GM19351 (cell line): ENCODE measurements around the gene LRMDA.

Source experiments
- ATAC-seq: cut with Tn5 transposase; IDR thresholded peaks from one replicate; pipeline ENCODE4 v1.9.1; 2021; ENCODE audit warnings: mild to moderate bottlenecking, moderate library complexity; ENCODE audit not compliant: unreplicated experiment

Gene LRMDA

DNA sequence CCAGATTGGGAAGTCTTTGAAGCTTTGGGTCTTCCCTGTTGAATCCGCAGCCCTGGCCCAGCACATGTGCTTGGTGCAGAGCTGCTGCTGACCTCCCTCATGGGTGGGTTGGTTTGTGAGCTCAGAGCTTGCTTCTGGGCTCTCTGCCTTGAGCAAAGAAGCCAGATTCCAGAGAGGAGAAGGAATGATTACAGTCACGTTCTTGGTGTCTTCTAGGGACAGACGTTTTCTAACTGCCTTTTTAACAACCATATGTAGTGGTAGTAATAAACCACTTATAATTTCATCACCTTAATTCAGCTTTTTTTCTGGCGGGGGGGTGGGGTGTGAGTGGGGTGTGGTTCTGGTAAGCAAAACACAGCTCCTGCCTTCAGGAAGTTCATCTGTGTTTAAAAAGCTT is 39.5 kb downstream of the LRMDA start:
- no peak for ATAC-seq

DNA sequence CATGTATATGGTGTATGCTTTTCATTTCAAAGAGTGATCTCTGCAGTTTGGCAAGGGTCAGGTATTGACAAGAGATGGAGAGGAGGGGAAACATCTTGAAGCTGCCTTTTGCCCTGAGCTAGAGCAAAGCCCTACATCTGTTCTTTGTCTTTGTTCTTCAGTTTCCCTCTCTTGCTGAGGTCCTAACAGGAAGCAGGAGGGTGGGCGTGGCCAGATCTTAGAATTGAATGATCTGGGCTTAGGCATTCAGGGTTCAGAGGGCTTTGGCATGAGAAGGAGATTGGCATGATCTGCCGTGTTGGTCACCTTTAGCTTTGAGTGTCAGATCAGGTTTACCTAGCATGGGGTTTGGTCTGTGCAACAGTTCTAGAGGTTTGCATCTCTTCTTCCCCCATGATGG is 41.3 kb downstream of the LRMDA start:
- no peak for ATAC-seq

DNA sequence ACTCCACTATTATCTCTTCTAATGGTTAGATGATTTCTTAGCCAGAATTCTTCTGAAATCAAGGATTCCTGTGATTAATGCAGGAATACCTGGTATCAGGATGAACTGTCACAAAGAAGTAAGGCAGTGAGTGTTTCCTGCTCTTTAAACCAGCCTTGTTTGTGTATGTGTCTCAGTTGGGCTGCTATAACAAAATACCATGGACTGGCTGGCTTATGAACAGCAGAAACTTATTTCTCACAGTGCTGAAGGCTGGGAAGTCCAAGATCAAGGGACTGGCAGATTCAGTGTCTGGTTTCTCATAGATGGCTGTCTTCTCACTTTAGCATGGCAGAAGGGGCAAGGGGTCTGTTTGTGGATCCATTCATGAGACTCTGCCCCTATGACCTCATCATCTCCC is 42.7 kb downstream of the LRMDA start:
- ATAC-seq: no peak

DNA sequence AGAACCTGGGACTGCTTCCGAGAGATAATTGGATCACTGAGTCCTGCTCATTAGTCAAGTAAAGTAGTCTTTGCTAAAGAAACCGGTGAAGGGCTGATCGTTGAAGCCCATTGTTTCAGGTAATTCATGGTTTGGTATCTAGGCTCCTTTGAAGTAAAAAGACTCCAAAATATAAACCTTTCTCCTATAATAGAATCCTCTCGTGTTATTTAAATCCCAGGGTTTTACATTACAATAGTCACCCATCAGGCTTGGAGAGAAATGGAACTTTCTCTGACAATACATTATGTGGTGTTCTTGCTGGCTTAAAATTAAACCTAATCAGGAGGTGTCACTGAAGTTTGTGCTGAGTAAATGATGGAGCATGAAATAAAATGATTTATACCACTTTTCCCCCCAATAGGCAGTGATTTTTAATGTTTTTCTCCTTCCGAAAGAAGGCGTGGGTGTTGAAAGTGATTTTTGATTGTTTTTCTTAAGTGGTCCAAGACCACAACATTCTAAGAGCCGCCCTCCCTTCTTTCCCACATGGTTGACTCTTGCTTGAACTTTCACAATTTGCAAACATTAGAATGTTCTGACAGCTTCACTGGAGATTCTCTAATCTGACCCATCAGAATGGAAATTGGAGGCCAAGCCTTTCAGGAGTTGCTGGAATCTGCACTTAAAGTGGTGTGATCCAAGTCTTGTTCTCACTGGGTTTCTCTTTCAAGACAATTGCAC is 44.2 kb downstream of the LRMDA start:
- no peak for ATAC-seq

DNA sequence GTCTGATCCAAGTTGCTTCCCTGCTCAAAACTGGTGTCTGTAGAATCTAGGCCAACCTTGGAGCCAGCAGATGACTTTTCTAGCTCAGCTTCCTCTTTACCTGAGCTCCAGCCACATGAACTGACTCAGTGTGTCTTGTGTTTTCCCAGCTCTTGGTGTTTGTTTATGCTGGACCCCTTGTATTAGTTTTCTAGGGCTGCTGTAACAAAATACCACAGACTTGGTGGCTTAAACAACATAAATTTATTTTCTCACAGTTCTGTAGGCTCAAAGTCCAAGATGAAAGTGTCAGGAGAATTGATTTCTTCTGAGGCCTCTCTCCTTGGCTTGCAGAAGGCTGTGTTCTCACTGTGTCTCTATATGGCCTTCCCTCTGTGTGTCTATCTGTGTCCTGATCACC is 45.1 kb downstream of the LRMDA start:
- no peak for ATAC-seq

DNA sequence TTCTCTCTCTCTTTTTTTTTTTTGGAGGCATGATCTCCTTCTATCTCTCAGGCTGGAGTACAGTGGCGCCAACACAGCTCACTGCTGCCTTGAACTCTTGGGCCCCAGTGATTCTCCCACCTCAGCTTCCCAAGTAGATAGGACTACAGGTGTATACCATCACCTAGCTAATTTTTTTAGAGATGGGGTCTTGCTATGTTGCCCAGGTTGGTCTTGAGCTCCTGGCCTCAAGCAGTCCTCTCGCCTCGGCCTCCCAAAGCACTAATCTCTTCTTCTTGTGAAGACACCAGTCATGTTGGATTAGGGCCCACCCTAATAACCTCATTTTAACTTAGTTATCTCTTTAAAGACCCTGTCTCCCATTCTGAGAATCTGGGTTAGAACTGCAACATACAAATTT is 45.6 kb downstream of the LRMDA start:
- ATAC-seq: no peak

DNA sequence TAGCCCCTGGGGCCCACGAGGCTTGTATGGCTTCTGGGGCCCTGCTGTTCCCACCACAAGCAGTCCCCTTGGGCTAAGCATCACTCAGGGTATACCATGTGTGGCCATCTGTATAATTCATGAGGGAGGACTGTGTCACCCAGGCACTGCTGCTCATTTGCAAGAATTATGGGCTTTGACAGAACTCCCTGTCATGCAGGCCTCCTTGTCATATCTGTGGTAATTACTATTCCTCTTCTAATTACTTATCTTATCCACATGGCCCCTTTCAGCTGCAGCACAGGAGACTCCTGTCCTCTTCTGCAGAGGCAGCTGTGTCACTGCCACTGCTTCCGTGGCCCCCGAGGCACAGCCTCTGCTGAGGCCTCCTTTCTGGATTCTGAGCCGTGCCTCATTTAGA is 46.3 kb downstream of the LRMDA start:
- no peak for ATAC-seq

DNA sequence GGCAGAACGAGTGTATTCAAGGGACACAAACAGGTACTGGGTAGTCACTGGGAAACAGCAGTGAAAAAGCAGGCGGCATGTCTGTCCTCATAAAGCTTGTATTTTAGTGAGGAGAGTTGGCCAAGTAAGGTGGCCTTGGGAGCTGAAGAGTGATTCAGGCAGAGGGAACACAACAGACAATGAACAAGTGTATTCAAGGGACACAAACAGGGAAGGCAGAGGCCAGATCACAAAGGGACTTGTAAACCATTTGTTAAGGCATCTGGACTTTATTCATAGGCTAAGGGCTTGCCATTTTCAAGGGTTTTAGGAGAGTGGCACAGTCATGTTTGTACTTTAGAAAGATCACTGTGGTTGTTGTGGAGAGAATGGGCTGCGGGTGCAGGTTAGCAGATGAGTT is 49.0 kb downstream of the LRMDA start:
- ATAC-seq: no peak

DNA sequence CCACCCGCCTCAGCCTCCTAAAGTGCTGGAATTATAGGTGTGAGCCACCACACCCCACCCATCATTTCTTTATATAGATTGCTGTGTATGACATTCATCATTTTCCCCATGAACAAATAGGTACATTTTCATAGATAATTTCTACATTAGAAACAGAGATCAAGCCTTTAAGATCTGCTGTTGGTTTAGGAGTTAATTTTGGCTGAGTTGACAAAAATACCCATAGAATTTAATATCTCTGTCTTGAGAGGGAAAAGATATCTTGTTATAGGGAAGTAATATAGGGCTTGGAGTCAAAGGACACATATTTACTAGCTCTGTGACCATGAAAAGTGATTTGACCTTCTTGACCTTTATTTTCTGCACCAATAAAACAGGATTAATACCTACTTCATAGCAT is 51.8 kb downstream of the LRMDA start:
- ATAC-seq: no peak

DNA sequence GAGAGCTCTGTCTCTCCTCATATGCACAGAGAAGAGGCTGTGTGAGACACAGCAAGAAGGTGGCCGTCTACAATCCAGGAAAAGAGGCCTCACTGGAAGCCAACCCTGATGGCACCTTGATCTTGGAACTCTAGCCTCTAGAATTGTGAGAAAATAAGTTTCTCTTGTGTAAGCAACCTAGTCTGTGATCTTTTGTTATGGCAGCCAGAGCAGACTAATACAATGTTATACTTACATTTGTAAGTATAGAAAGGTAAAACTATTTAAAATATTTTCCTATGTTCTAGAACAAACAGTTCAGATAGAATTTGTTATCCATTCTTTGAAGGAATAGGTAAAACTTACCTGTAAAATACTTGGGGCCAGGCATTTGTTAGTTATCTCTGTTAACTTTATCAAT is 53.3 kb downstream of the LRMDA start:
- ATAC-seq: no peak

DNA sequence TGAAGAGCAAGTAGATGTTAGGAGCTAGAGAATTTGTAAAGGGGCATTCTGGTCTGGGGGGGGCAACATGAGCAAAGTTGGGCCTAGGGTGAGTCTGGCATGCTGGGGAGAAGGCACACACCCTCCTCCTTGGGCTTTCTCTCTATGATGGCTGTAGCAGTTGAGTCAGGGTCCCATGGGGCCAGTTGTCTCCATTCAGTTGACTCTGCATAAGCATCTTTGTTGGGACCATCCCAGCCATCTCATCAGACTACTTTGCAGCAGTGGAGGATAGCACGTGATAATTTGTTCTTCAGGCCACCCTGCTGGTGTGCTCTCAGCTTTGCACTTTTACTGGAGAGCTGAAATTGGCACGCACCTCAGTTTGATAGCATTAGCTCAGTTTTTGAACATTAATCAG is 55.2 kb downstream of the LRMDA start:
- ATAC-seq: no peak

DNA sequence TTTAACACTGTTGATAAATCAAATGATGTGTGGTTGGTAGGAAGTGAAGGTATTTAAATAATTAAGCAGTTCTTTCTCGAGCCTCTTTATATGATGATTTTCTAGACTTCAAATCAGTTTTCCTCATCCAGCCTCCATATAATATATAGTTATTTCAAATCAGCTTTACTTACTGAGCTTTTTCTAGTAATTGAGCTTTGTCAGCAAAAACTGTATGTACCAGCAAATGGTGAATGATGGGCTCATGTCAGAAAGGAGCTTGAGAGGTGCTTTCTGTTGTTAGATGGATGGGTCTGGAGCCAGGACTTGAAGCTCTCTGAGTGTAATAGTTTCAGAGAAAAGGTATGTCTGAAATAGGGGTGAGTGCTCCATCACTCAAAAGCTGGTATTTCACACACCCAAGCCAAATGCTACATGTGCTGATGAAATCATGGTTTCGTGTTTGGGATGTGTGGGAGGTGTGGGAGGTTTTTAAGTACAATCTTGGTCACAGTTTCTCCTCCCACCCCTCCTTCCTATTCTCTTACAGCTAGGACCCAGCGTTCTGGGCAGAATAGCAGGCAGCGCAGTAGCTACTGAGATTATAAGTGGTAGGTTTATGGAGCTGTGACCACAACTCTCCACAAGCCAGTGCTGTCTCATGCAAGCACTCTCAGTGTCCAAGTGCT is 55.8 kb downstream of the LRMDA start:
- ATAC-seq: peak; percentile 73

DNA sequence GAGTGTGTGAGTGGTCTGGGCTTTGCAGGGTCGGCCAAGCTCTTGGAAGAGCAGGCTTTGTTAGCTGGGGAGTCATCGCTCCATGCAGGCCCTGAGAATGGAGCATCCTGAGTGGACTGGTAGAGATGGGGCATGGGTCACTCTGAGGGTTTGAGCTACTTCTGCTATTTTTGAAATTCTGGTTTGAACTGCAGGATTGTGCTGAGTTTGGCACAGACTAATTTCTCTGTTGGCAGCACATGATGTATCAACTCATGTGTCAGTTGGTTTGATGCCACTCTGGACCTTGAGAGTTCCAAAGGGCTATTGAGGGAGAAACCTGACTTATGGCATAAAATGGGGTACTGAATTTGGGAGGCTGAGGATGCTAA is 56.3 kb downstream of the LRMDA start:
- peak; percentile 18 for ATAC-seq

DNA sequence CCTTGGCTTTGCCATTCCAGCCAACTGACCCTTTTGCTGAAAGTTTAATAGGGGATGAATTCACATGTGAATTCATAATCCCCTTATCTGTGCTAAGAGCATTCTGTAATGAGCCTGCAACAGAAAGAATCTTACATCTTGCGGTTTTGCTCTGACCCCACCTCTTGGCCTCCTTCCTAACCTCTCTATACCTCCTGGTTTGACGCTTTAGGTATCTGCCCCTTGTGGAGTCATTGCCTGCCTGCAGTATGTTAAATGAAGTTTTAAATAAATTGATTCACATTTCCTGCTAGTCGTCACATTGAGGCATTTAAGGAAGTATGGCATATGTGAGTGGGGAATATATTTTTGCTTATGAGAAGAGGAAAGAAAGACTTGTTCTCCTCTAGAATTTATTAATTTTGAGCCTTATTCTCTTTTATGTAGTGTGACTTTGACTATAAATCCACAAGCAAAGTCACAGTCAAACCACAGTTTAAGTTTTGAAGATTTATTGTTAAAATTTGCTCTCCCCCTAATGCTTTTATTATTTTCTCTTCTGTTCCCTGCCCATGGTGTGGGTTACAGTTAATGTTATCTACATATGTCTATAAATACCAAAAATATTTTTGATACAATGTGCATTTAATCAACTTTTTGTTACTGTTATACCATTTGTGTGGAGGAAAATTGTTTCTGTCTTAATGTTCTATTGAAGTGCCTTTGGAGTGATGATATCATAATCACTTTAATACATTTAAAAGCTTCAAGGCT is 60.9 kb downstream of the LRMDA start:
- no peak for ATAC-seq

DNA sequence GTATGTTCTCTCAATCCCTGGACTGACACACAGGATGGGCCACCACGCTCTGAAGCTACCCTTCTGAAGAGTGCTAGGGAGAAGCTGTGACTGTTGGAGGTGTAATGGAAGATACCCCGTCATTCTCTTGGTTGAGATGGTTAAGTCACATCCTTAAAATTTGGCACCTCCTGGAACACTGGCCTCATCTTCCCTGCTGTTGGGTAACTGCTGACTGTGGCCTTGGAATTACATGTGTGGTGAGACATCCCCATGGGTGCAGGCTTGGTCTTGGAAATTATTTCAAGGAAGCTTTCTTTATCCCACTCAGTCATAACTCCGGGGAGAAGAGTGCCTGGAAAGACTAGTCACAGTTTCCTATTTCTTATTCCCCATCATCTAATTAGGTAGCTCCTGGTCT is 62.0 kb downstream of the LRMDA start:
- no peak for ATAC-seq

DNA sequence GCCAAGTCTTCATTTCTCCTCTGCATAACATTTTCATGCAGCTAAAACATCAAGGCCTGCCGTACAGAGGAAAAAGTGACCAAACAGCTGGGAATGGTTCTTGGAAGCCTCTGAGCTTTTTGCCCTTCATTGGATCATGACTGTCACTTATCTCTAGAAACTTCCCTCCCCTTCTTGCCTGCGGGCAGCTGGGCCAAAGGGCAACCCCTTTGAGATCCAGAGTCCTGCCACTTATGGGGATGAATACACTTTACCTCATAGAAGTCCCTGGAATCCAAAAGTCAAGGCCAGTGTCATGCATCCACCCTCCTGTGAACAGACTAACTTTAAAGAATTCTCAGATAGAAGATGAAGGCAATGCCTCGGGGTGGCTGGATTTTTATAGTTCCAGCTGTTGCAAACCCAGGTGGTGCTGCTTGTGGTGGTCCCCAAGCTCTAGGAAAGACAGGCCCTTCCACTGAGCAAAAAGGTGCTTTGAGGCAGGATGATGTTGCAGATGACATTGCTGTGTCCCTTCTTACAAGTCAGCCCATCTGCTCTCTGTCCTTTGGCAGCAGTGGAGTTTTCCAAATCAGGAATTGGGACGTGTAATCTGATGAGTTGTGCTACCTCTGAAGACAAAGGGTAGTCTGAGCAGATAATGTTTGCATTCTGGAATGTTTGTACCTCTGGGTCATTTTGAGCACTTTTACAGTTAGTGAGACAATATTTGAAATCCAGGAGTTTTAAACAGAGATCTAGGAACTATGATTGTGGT is 64.2 kb downstream of the LRMDA start:
- ATAC-seq: no peak

DNA sequence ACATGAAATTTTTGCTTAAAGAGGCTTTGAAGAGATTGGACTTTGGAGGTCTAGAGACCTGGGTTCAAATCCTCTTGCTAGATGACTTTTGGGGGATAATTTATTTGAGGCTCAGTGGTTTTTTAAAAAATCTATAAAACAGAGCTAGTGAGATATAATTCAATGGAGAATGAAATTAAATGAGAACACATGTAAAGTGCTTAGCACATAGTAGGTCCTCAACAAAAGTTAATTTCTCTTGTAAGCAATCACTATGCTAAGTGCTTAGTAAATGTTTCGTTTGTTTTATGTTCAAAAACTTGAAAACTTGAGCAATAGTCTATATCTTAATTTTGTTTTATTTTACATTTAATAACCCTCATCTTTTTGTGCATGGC is 64.8 kb downstream of the LRMDA start:
- no peak for ATAC-seq

DNA sequence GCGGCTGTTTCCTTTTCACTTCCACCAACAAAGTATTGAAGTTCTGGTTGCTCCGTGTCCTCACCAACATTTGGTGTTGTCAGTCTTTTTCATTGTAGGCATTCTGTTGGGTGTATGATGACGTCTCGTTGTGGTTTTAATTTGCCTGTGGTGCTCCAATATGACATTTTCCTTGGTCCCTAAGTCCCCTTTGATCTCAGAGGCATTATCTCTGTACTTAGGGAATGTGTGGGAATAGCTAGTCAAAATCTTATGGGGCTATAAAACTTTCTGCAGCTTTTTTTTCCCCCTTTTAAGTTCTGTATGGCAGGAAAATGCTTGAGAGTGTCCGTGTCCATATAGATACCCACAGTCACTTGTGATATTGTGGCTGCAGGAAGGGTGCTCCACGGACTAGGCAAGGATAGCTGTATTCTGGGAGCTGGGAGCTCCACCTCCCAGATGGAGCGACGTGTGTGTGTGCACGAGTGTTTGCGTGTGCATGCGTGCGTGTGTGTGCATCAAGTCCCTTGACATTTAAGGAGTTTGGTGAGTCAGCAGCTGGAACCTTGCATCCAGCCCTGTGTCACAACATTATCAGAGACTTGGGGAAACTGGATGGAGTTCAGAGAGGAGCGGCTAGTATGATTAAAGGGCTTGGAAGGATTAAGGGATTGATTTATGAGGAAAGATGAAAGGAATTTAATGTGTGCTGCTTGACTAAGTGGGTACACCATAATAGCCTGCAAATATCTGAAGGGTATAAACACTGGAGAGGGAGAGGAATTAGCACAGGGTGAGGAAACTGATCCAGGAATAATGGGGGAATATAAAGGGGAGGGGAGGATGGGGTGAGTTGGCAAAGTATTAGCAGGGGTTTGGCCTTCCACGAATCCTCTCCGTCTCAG is 66.8 kb downstream of the LRMDA start:
- ATAC-seq: no peak

DNA sequence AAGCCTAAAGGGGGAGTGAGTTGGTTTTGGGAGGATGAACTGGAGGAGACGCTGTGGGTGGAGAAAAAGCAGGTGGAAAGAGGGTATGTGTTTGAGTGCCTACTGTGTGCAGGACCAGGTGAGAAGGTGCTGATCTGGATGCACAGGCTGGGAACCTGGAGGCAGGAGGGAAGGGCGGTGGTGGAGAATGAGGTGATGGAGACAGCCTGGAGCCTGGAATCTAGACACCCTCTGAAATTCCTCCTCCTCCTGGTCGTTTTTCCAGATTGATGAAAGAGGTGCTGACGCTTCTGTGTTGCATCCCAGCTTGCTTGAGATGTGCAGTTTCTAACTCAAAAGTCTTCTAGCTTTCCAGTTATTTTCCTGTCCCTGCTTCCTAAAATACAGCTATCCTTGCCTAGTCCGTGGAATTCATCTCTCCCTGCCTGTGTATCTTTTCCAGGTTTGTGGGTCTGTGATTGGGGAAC is 67.5 kb downstream of the LRMDA start:
- no peak for ATAC-seq

DNA sequence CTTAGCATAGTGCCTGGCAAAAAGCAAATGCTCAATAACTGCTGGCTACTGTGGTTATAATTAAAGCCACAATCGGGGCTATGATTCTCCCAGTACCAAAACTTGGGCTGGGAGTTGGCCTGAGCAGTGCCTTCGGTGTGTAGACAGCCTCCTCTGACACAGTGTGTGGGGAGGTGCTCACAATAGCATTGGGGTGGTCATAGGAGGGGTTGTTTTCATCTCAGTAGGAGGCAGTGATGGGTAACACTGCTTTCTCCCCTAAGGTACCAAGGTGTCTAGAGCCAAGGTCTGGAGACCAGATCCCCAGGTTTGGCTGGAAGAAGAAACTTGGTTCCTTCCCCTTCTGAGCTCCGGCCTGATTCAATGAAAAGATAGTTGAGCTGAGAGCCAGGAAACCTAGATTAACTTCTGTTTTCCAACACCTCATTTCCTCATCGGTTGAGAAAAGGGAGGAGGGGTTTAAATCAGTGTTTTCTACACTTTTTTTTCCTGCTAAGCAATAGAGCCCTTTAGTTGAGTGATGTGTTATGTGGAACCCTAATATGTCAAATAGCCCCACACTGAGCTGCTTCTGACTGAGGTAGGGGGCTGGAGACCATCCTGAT is 68.2 kb downstream of the LRMDA start:
- no peak for ATAC-seq
